ENCODE measurements around the gene ODF4.
A peak's percentile ranks its signal among the peaks of the same experiment; 100 is the strongest.

The ODF4 gene

GRCh38 chr17:8382052-8382879, 42.6 kb downstream of the ODF4 start:
- no peak for TF ChIP-seq ZFP30 (CRISPR knock-in tag; IDR thresholded peaks at IDR 0.05)
- TF ChIP-seq PPARA (CRISPR knock-in tag; IDR thresholded peaks at IDR 0.05; ENCODE audit: borderline replicate concordance), result no peak
- no peak for TF ChIP-seq ARNTL (CRISPR knock-in tag; IDR thresholded peaks at IDR 0.05; ENCODE audit: borderline replicate concordance, low read depth)
- TF ChIP-seq ZNF565 (CRISPR knock-in tag; conservative IDR thresholded peaks at IDR 0.05; ENCODE audit: low read depth), result no peak
- TF ChIP-seq, protein P1, sequence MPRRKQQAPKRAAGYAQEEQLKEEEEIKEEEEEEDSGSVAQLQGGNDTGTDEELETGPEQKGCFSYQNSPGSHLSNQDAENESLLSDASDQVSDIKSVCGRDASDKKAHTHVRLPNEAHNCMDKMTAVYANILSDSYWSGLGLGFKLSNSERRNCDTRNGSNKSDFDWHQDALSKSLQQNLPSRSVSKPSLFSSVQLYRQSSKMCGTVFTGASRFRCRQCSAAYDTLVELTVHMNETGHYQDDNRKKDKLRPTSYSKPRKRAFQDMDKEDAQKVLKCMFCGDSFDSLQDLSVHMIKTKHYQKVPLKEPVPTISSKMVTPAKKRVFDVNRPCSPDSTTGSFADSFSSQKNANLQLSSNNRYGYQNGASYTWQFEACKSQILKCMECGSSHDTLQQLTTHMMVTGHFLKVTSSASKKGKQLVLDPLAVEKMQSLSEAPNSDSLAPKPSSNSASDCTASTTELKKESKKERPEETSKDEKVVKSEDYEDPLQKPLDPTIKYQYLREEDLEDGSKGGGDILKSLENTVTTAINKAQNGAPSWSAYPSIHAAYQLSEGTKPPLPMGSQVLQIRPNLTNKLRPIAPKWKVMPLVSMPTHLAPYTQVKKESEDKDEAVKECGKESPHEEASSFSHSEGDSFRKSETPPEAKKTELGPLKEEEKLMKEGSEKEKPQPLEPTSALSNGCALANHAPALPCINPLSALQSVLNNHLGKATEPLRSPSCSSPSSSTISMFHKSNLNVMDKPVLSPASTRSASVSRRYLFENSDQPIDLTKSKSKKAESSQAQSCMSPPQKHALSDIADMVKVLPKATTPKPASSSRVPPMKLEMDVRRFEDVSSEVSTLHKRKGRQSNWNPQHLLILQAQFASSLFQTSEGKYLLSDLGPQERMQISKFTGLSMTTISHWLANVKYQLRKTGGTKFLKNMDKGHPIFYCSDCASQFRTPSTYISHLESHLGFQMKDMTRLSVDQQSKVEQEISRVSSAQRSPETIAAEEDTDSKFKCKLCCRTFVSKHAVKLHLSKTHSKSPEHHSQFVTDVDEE (CRISPR knock-in tag; IDR thresholded peaks at IDR 0.05), result no peak
- no peak for TF ChIP-seq ISL1 (CRISPR knock-in tag; IDR thresholded peaks at IDR 0.05)
- TF ChIP-seq, protein P2, sequence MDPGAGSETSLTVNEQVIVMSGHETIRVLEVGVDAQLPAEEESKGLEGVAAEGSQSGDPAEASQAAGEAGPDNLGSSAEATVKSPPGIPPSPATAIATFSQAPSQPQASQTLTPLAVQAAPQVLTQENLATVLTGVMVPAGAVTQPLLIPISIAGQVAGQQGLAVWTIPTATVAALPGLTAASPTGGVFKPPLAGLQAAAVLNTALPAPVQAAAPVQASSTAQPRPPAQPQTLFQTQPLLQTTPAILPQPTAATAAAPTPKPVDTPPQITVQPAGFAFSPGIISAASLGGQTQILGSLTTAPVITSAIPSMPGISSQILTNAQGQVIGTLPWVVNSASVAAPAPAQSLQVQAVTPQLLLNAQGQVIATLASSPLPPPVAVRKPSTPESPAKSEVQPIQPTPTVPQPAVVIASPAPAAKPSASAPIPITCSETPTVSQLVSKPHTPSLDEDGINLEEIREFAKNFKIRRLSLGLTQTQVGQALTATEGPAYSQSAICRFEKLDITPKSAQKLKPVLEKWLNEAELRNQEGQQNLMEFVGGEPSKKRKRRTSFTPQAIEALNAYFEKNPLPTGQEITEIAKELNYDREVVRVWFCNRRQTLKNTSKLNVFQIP (CRISPR knock-in tag; IDR thresholded peaks at IDR 0.05; ENCODE audit: borderline replicate concordance, low read depth), result no peak
- TF ChIP-seq ZNF8 (CRISPR knock-in tag; IDR thresholded peaks at IDR 0.05), result no peak
- TF ChIP-seq GLIS3 (CRISPR knock-in tag; IDR thresholded peaks at IDR 0.05), result no peak
- TF ChIP-seq RARB (CRISPR knock-in tag; IDR thresholded peaks at IDR 0.05), result no peak
- TF ChIP-seq, protein P3, sequence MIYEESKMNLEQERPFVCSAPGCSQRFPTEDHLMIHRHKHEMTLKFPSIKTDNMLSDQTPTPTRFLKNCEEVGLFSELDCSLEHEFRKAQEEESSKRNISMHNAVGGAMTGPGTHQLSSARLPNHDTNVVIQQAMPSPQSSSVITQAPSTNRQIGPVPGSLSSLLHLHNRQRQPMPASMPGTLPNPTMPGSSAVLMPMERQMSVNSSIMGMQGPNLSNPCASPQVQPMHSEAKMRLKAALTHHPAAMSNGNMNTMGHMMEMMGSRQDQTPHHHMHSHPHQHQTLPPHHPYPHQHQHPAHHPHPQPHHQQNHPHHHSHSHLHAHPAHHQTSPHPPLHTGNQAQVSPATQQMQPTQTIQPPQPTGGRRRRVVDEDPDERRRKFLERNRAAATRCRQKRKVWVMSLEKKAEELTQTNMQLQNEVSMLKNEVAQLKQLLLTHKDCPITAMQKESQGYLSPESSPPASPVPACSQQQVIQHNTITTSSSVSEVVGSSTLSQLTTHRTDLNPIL (CRISPR knock-in tag; IDR thresholded peaks at IDR 0.05; ENCODE audit: low read depth), result no peak
- ATAC-seq, result no peak

DNA sequence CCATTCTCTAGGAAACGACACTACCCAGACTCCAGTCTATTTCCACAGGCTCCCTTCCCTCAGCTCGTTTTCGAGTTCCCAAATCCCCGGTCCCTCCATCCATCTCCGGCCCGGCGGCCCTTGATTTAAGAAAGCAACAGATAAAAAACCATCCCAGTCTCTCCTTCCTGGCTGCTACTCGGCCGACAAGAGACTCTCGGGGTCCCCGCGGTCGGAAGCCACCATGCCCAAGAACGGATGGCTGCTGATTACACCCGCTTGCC, 43.2 kb downstream of the ODF4 start:
- TF ChIP-seq ESRRG (CRISPR knock-in tag; IDR thresholded peaks at IDR 0.05) (0 out of 2 replicates have a peak, but pooled peaks have one; percentile 35), RARB (CRISPR knock-in tag; IDR thresholded peaks at IDR 0.05) (no peak)
- no peak for ATAC-seq

DNA sequence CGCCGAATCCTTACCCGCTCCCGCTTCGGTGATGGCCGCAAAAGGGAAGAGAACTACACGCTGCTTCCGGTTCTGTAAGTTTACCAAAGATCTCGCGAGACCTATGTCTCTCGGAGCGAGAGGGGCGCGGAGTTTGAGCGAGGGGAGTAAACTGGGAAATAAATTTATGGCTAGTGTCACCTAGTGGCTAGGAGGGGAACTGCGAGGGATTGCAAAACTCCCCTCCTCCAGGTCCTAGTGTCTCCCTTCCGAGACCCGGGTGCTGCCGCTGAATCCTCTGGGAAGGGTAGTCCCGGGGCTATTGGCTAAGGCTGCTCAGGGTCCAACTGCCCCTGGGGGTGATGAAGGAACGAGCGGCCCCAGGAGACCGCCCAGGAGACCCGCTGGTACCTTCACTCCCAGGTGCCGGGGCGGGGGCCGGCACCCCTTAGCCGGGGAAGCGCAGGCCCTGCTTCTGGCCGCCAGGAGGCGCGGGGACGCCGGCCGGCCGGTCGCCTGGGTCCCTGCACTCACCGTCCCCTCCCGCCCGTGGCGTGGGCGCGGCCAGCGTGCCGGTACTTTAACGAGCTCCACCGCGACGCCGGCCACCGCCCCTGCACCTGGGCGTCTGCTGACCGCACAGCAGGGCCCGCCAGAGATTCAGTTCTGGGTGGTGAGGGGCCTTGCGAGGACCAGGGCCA, 43.6 kb downstream of the ODF4 start, which contains the start of gene RPL26:
TSS of gene RPL26 (minus strand) at position 51 of the 680 bp plus-strand sequence. CDS start 883 bp downstream, outside the sequence.
- TF ChIP-seq ISL1 (CRISPR knock-in tag; IDR thresholded peaks at IDR 0.05) (no peak), ZFP3 (CRISPR knock-in tag; IDR thresholded peaks at IDR 0.05) (0 out of 2 replicates have a peak, but pooled peaks have one; percentile 10)
- TF ChIP-seq, protein P4, sequence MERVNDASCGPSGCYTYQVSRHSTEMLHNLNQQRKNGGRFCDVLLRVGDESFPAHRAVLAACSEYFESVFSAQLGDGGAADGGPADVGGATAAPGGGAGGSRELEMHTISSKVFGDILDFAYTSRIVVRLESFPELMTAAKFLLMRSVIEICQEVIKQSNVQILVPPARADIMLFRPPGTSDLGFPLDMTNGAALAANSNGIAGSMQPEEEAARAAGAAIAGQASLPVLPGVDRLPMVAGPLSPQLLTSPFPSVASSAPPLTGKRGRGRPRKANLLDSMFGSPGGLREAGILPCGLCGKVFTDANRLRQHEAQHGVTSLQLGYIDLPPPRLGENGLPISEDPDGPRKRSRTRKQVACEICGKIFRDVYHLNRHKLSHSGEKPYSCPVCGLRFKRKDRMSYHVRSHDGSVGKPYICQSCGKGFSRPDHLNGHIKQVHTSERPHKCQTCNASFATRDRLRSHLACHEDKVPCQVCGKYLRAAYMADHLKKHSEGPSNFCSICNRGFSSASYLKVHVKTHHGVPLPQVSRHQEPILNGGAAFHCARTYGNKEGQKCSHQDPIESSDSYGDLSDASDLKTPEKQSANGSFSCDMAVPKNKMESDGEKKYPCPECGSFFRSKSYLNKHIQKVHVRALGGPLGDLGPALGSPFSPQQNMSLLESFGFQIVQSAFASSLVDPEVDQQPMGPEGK (CRISPR knock-in tag; IDR thresholded peaks at IDR 0.05; ENCODE audit: borderline replicate concordance), result peak; percentile 25; the same call in 1 of the 2 replicates
- peak; percentile 83 for ATAC-seq

DNA sequence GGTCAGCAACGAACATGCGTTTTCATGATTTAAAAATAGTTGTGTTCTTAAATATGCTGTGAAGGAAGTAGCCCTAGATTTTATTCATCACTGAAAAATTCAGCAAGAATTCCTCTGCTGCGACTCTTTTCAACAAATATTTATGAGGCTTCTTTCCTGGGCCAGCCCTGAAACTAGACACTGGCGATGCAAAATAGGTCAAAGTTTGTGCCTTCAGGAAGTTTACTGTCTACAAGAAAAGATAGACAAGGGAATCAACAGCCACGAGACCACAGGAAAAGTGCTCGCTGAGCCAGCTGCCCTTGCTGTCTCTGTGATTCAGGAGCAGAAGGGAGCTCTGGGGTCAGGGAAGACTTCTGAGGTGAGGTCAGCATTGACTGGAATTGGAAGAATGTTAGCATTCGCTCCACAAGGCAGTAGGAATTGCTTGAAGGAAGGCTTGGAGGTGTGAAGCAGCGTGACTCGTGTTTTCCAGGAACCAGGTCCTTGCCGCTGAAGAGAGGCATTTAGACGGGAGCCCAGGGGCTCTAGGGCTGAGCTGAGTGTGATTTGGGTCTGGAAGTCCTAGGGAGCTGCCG, 45.2 kb downstream of the ODF4 start:
- peak; percentile 32 for ATAC-seq
- TF ChIP-seq RARB (CRISPR knock-in tag; IDR thresholded peaks at IDR 0.05), result no peak
- TF ChIP-seq TOX (CRISPR knock-in tag; IDR thresholded peaks at IDR 0.05; ENCODE audit: borderline replicate concordance), result no peak
- TF ChIP-seq, protein P4 (CRISPR knock-in tag; IDR thresholded peaks at IDR 0.05; ENCODE audit: borderline replicate concordance), result no peak
- TF ChIP-seq, protein P1 (CRISPR knock-in tag; IDR thresholded peaks at IDR 0.05), result no peak
- TF ChIP-seq ESRRG (CRISPR knock-in tag; IDR thresholded peaks at IDR 0.05), result no peak
- TF ChIP-seq CSDC2 (CRISPR knock-in tag; IDR thresholded peaks at IDR 0.05), result no peak
- TF ChIP-seq ARNTL (CRISPR knock-in tag; IDR thresholded peaks at IDR 0.05; ENCODE audit: borderline replicate concordance, low read depth), result no peak
- TF ChIP-seq ZNF8 (CRISPR knock-in tag; IDR thresholded peaks at IDR 0.05), result no peak
- TF ChIP-seq, protein P2 (CRISPR knock-in tag; IDR thresholded peaks at IDR 0.05; ENCODE audit: borderline replicate concordance, low read depth), result no peak
- no peak for TF ChIP-seq ZFP30 (CRISPR knock-in tag; IDR thresholded peaks at IDR 0.05)
- no peak for TF ChIP-seq TCF4 (CRISPR knock-in tag; IDR thresholded peaks at IDR 0.05; ENCODE audit: borderline replicate concordance)
- no peak for TF ChIP-seq ISL1 (CRISPR knock-in tag; IDR thresholded peaks at IDR 0.05)
- TF ChIP-seq PPARA (CRISPR knock-in tag; IDR thresholded peaks at IDR 0.05; ENCODE audit: borderline replicate concordance), result no peak

All from SK-N-SH treated with all-trans-retinoic acid at 6 μM for 48 hours (cell line).